ENCODE measurements around the gene CTBP2.

DNA sequence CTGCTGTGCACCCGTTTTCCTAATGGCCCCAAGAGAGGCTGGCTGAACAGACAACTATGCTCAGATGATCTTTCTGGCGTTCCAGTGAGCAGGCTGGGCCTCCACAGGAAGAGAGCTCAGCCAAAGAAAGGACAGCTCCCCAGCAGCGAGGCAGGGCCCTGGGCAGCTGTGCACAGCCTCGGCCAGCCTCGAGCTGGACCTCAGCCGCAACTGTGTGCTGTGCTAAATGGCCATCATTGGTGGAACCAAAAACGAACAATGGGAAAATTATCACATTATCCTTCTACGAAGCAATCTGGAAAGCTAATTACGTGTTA, 97.5 kb downstream of the CTBP2 start:
- TF ChIP-seq, protein P1, sequence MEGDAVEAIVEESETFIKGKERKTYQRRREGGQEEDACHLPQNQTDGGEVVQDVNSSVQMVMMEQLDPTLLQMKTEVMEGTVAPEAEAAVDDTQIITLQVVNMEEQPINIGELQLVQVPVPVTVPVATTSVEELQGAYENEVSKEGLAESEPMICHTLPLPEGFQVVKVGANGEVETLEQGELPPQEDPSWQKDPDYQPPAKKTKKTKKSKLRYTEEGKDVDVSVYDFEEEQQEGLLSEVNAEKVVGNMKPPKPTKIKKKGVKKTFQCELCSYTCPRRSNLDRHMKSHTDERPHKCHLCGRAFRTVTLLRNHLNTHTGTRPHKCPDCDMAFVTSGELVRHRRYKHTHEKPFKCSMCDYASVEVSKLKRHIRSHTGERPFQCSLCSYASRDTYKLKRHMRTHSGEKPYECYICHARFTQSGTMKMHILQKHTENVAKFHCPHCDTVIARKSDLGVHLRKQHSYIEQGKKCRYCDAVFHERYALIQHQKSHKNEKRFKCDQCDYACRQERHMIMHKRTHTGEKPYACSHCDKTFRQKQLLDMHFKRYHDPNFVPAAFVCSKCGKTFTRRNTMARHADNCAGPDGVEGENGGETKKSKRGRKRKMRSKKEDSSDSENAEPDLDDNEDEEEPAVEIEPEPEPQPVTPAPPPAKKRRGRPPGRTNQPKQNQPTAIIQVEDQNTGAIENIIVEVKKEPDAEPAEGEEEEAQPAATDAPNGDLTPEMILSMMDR (IDR thresholded peaks at IDR 0.05) = no peak
- TF ChIP-seq POLR2AphosphoS5 (IDR thresholded peaks at IDR 0.05) (no peak), POLR2A (IDR thresholded peaks at IDR 0.05) (no peak)

Measured in breast epithelium (tissue), 3 donors.